ENCODE measurements around the gene DOK7.

Gene DOK7

DNA sequence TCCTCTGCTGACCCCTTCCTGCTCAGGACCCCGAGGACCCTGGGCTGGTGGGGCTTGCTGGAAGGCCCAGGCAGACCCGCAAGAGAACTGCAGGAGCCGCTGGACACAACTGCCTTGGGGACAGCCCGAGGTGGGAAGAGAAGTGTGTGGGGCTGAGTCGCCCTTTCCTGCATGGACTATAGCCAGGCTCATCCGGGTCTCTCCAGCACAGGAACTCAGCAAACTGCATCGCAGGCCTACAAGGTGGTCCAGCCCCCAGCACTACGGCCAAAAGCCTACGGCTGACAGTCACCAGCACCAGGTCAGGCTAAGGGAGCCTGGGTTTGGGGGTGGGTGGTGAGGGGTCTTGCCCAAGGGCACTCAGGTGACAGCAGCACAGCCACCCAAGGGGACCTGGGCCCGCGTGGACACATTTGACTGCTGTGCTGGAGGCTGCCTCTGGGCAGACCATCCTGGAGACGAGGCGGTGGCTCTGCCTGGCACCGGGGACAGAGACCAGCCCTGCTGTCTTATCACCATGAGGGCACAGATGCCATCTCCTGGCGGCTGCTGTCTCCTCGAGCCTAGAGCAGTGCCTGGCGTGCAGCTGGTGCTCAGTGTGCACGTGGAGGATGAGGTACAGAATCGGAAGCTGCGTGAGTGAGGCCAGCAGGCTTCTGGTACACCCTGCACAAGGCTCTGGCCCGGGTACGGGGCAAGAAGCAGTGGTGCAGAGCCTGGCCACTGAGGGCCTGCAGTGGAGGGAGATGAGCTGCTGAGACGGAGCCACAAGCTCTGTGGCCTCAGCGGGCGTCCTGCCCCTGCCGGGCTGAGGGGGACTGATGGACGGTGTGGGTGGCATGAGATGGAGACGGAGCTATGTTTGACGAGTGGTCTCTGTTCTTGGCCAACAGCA is 54.0 kb downstream of the DOK7 start:
- TF ChIP-seq POLR2AphosphoS5 (IDR thresholded peaks at IDR 0.05; ENCODE audit: low read depth, low read length) (no peak), TAF1 (IDR thresholded peaks at IDR 0.05; ENCODE audit: borderline replicate concordance, insufficient read depth, low read length) (no peak), SIN3A (IDR thresholded peaks at IDR 0.05; ENCODE audit: borderline replicate concordance, insufficient read depth, low read length) (no peak), FOXP2 (optimal IDR thresholded peaks at IDR 0.05; ENCODE audit: borderline replicate concordance, extremely low read depth, extremely low read length, insufficient read depth) (no peak)
- TF ChIP-seq, protein P1, sequence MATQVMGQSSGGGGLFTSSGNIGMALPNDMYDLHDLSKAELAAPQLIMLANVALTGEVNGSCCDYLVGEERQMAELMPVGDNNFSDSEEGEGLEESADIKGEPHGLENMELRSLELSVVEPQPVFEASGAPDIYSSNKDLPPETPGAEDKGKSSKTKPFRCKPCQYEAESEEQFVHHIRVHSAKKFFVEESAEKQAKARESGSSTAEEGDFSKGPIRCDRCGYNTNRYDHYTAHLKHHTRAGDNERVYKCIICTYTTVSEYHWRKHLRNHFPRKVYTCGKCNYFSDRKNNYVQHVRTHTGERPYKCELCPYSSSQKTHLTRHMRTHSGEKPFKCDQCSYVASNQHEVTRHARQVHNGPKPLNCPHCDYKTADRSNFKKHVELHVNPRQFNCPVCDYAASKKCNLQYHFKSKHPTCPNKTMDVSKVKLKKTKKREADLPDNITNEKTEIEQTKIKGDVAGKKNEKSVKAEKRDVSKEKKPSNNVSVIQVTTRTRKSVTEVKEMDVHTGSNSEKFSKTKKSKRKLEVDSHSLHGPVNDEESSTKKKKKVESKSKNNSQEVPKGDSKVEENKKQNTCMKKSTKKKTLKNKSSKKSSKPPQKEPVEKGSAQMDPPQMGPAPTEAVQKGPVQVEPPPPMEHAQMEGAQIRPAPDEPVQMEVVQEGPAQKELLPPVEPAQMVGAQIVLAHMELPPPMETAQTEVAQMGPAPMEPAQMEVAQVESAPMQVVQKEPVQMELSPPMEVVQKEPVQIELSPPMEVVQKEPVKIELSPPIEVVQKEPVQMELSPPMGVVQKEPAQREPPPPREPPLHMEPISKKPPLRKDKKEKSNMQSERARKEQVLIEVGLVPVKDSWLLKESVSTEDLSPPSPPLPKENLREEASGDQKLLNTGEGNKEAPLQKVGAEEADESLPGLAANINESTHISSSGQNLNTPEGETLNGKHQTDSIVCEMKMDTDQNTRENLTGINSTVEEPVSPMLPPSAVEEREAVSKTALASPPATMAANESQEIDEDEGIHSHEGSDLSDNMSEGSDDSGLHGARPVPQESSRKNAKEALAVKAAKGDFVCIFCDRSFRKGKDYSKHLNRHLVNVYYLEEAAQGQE (IDR thresholded peaks at IDR 0.05; ENCODE audit: insufficient read depth in 1 of 2, low read depth in 2 of 2, low read length in 2 of 2): no peak

DNA sequence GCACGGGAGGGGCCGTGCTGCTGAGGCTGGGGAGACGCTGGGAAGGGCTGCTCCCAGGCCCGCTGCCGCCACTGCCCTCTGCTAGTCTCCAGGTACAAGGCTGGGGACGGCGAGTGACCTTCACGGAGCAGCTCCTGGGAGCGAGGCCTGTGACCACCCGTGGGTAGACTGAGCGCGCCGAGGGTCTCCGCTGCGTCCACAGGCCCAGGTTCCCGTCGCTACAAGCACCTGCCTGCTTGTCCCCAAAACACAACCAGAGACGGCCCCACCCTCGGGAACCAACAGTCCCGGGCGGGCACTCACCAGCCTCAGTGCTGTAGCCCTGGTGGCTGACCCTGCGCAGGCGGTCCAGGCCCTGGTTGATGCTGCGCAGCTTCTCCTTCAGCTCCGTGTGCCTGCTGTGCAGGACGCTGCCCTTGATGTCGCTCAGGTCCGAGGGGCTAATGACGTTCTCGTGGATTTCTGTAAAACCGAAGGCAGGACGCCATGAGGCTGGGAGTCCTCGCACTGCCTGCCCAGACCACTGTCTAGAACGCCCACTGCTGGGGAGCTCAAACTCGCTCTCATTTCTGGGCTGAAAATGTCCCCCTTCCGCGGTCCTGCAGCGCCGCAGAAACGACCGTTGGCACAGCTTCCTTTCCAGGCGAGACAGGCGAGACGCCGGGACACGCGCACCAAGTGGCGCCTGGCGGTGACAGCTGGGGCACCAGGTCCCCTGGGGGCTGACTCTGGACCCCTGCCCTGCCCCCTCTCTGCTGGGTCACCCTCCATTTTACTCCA is 54.8 kb downstream of the DOK7 start:
- TF ChIP-seq POLR2AphosphoS5 (IDR thresholded peaks at IDR 0.05; ENCODE audit: low read depth, low read length): no peak
- TF ChIP-seq SIN3A (IDR thresholded peaks at IDR 0.05; ENCODE audit: borderline replicate concordance, insufficient read depth, low read length): no peak
- TF ChIP-seq TAF1 (IDR thresholded peaks at IDR 0.05; ENCODE audit: borderline replicate concordance, insufficient read depth, low read length): no peak
- TF ChIP-seq, protein P1 (IDR thresholded peaks at IDR 0.05; ENCODE audit: insufficient read depth in 1 of 2, low read depth in 2 of 2, low read length in 2 of 2): no peak
- no peak for TF ChIP-seq FOXP2 (optimal IDR thresholded peaks at IDR 0.05; ENCODE audit: borderline replicate concordance, extremely low read depth, extremely low read length, insufficient read depth)

DNA sequence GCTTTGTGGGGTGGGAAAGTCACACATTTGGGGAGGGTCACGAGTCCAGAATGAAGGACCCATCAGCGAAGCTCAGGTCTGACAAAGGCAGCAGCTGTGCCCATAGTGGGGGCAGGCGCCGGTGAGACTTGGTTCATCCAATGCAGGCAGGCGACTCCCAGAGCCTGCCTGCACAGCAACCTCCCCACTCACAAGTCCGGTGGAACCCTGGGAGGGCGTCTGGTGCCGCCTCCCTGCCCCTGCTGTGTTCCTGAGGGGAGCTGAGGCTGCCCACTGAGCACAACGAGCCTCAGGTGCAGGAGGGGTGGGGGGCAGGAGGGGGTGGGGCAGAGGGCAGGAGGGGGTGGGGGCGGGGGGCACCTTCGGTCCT is 55.4 kb downstream of the DOK7 start:
- TF ChIP-seq FOXP2 (optimal IDR thresholded peaks at IDR 0.05; ENCODE audit: borderline replicate concordance, extremely low read depth, extremely low read length, insufficient read depth): no peak
- no peak for TF ChIP-seq POLR2AphosphoS5 (IDR thresholded peaks at IDR 0.05; ENCODE audit: low read depth, low read length)
- TF ChIP-seq SIN3A (IDR thresholded peaks at IDR 0.05; ENCODE audit: borderline replicate concordance, insufficient read depth, low read length): no peak

DNA sequence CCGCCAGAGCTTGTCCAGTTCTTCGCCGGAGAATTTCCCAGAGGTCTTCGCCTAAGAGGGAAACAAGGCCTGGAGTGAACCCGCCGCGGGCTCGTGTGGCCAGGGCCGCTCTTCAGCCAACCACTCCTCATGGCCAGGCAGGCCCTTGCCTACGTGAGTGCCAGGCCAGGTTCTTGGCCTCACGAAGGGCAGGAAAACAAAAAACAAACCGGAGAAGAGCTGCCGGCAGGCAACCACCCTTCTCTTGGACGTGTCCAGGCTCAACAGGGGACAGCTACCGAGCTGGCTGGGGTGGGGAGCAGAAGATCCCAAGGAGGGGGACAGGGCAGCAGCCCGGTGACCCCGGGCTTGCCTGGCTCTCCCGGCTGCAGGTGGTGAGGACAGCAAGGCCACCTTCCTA is 55.8 kb downstream of the DOK7 start:
- TF ChIP-seq SIN3A (IDR thresholded peaks at IDR 0.05; ENCODE audit: borderline replicate concordance, insufficient read depth, low read length) (no peak), FOXP2 (optimal IDR thresholded peaks at IDR 0.05; ENCODE audit: borderline replicate concordance, extremely low read depth, extremely low read length, insufficient read depth) (no peak), POLR2AphosphoS5 (IDR thresholded peaks at IDR 0.05; ENCODE audit: low read depth, low read length) (no peak)
- TF ChIP-seq, protein P1 (IDR thresholded peaks at IDR 0.05; ENCODE audit: insufficient read depth in 1 of 2, low read depth in 2 of 2, low read length in 2 of 2): no peak

DNA sequence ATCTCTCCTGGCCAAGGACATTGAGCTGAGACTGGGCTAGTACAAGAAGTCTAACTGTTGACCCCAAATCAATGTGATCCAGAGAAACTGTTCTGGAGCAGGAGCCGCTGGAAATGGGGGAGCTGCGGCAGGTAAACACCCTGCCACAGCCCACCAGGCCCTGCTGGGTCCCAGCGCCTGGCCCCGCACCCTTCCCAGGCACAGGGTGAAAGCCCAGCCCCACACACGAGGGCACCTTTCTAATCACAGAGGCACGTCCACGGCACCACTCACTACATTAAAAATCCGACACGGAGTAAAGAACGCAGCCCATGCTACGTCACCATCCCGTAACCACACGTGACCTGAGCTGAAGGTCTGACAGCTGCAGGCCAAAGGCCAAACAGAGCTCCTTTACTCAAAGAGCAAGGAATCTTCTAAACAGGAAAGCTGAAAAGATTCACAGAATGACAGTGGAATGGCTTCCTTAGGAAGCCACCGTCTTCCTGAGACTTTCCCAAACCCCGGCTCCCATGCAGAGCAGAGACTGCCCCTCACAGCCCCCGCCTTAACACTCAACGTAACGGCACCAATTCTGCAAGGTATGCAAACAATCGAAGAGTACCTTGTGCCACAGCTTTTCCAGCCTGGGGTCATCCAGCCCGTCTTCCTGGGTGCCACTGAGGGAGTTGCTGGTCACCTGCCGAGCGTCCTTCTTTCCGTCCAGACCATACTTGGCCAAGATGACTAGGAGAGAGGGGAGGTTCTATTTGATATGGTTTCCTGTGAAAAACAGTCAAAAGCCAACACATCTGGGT is 56.6 kb downstream of the DOK7 start:
- TF ChIP-seq FOXP2 (optimal IDR thresholded peaks at IDR 0.05; ENCODE audit: borderline replicate concordance, extremely low read depth, extremely low read length, insufficient read depth) (no peak), POLR2AphosphoS5 (IDR thresholded peaks at IDR 0.05; ENCODE audit: low read depth, low read length) (no peak), TAF1 (IDR thresholded peaks at IDR 0.05; ENCODE audit: borderline replicate concordance, insufficient read depth, low read length) (no peak), SIN3A (IDR thresholded peaks at IDR 0.05; ENCODE audit: borderline replicate concordance, insufficient read depth, low read length) (no peak)
- TF ChIP-seq, protein P1 (IDR thresholded peaks at IDR 0.05; ENCODE audit: insufficient read depth in 1 of 2, low read depth in 2 of 2, low read length in 2 of 2): no peak
